NCI-H146 (cell line): Measurements from ENCODE around the gene DNMT3A.

Experiments used
- DNase-seq: peaks from one replicate; lab custom pipeline; 2025; lab: John Stamatoyannopoulos, UW

DNMT3A gene

DNA sequence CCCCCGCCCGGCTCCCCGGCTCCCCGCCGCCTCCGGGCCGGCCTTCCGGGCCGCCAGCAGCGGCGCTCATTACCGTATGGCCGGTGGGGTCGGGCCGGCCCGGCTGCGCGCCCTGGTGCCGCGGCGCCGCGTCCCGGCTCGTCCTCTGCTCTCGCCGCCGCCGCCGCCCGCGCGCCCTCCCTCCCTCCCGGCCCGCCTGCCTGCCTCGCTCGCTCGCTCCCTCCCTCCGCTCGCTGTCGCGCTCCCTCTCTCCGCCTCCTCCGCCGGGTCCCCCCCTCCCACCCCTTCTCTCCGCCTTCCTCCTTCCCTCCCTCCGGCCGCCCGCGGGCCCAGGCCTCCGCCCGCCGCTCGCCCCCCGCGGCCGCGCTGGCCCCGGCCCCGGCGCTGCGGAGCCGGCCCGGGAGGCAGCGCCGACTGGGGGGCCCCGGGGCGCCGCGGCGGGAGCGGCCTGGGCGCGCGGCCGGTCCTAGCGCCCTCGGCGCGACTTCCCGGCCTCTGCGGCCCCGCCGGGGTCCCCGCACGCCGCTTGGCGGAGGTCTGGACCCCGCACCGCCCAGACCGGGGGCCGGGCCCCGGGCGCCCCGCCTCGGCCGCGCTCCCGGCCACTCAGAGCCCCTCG is at the start of gene DNMT3A:
Gene DNMT3A, minus strand, starts transcription at position 173 of the 619 bp plus-strand sequence. CDS start 27,941 bp downstream, outside the sequence.
- peak; percentile 80 for DNase-seq

GRCh38 chr2:25389161-25389560 is 47.4 kb upstream of the DNMT3A start:
- no peak for DNase-seq

DNA sequence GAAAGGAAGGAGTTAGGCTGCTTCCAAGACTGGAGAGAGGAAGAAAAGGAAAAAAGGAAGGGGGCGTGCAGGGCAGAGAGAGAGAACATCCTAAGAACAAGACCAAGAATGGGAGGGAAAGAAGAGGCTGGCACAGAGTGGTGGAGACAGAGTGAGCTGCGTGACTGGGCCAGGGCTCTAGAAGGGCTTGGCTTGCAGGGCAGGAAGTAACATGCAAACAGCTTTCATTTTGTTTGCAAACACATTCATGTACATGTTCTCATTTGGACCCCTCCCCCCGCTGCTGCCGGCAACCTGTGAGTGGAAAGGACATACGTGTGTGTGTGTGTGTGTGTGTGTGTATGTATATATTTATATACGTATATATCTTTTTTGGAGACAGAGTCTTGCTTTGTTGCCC is 46.8 kb upstream of the DNMT3A start:
- DNase-seq: no peak

DNA sequence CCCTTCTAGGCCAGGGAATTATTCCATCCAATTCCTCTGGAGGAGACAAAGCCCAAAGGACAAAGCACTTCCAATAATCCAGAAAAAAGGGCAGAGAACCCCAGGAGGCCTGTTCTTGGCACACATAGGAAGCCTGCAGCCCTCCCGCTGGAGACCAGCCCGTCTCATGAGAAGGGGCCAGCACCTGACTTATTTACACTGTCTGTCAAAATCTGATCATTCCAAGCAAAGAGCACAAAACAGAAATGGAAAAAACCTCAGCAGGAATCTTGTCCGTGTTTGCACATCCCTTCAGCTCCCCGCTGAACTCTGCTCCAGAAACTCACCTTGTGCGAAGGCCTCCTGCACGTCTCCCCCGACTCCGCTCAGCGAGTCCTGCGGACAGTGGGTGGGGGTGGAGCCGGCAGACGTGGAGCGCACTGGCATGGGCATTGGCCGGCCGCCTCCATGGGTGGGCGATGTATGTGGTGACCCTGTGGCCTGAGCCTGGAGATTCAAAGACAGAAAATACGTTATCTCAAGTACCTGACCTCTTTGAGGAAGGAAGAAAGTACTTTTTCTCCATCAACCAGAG is 46.2 kb upstream of the DNMT3A start:
- DNase-seq: no peak

DNA sequence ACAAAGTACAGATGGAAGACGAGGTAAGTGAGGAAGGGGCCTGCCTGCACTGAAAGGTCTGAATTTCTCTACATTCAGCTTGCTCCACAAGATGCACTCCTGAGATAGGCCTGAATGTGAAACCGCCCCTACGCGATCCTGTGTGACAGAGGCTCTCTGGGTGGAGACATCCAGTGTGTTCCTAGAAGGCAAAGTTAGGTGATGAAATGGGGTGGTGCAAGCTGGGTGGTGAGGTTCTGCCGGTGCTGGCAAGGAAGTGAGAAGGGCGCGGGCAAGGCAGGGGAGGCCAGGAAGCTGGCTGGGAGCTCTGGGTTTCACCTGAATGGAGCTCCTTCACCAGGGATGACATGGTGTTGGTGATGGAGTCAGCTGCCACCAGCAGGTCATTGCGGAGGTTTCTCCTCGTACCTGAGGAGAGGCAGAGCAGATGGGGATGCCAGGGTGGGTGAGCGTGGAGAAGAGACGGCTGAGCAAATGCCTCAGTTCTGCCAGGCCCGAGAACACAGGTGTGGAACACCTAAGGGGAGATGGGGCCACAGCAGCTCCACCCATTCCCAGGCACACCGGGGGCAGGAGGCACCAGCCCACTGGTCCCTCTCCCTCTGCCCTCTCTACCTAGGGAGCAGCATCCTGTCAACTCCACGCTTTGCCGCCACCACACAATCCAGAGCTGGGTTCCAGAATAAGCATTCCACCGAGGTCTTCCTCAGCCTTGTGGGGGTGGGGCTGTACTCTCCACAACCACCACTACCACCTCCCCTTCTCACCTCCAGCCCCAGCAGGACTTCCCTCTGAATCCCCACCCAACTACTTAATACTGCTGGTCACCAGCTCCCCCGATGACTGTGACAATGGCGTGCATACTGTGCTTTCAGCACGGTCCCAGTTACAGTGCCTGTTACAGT is 45.5 kb upstream of the DNMT3A start:
- no peak for DNase-seq

GRCh38 chr2:25385910-25386309 is 44.2 kb upstream of the DNMT3A start:
- no peak for DNase-seq

DNA sequence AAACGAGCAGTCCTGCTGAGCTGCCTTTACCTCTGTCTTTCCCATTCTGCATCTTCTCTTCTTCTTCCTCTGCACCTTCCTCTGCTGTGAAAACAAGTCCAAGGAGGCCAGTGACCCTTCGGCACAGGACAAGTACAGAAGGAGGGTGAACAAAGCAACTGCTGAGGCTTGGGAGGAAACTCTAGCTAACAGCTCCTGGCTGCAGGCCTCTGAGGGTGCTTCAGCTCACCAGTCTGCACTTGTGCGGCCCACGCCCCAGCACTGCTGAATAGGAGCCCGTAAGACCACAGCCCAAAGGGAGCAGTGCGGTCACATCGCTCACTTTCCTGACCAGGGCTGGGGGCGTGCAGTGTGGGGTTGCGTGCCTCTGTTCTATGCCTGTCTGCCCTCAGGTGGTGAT is 42.1 kb upstream of the DNMT3A start:
- no peak for DNase-seq

DNA sequence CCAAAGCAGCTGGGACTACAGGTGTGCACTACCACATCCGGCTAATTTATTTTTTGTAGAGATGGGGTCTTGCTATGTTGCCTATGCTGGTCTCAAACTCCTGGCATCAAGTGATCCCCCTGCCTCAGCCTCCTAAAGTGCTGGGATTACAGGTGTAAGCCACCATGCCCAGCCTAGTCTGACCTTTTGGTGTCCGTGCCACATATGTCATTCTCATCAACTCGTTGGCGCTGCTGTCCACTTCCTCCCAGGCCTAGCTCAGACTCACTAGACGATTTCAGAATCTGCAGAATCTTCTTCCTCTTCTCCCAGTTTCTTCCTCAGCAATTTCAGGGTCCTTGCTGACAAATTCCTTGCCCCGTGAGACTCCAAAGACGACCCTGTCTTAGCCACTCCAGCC is 39.8 kb upstream of the DNMT3A start:
- no peak for DNase-seq

DNA sequence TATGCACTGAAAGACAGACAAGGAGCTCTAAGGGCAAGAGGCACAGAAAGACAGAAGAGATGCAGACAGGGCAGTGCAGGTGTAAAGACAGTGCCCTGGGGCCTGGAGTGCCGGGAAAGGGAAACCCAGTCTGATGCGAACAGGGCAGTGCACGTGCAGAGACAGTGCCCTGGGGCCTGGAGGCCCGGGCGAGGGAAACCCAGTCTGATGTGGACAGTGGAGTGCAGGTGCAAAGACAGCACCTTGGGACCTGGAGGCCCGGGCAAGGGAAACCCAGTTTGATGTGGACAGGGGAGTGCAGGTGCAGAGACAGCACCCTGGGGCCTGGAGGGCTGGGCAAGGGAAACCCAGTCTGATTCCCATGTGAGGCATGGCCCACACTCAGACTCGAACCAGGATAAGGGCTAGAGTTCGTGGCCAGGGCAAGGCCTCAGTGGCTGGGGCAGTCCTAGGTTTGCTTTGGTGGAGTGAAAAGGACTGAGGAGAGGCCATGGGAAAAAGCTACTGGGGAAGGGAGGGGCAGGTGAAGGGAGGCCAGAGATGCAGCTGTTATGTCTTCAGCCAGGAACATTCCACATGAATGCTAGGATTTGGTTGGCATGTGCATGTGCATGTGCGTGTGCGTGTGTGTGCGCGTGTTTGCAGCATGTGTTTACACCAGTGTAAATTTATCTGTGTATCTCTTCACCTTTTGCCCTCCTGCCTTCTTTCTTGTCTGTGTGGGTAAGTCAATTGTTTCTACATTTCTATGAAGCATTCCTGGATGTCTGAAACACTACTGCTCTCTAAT is 39.1 kb upstream of the DNMT3A start:
- no peak for DNase-seq

DNA sequence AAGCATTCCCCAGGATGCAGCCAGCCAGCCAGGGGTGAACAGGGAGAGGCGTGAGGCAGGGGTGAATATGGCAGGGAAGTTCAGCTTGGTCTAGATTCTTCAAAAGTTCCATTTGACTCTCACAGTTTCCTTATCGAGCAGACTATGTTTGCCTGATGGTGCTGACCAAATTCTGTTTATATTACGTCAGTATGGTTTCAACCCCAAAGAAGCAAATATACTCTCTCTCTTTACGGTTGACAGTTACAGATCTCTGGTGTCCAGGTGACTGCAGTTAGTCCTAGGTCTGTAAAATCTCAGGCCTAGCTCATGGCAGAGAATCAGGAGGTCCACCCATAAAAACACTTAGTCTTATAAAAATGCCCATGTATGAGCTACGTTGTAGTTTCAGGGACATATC is 38.3 kb upstream of the DNMT3A start:
- DNase-seq: no peak

- no peak for DNase-seq
These were observed 37.8 kb upstream of the DNMT3A start for GRCh38 chr2:25379535-25379934.

DNA sequence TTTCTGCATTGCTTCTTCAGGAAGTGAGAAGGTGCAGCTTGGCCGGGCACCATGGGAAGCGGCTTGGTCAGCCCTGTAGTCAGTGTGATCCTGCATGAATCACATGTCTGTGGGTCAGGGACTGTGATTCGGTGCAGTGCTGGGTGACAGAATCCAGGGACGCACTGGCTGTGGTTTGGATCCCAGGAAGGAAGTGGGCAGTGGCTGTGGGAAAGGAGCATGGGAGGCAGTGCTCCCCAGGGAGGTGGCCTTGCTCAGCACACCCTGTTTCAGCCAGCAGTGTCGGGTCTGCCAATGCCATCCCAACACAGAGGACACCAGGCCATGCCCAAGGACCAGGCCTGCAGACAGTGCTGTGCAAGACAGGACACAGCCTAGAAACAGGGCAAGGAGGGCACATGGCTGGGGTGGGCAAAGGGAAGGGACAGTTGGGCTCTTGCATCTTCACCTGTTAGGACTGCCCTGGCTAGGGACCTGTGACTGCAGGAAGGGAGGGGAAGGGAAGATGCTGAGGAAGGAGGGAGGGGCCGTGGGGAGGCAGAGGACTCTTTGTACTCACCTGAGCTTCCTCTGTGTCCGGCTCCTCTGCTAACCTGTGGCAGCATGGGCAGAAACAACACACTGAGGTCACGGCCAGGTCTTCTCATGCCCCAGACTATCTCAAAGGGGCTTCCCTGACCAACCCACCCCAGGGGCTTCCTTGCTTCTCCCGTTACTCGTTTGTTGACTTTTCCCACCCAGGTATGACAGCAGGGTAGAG is 37.2 kb upstream of the DNMT3A start:
- DNase-seq: no peak

DNA sequence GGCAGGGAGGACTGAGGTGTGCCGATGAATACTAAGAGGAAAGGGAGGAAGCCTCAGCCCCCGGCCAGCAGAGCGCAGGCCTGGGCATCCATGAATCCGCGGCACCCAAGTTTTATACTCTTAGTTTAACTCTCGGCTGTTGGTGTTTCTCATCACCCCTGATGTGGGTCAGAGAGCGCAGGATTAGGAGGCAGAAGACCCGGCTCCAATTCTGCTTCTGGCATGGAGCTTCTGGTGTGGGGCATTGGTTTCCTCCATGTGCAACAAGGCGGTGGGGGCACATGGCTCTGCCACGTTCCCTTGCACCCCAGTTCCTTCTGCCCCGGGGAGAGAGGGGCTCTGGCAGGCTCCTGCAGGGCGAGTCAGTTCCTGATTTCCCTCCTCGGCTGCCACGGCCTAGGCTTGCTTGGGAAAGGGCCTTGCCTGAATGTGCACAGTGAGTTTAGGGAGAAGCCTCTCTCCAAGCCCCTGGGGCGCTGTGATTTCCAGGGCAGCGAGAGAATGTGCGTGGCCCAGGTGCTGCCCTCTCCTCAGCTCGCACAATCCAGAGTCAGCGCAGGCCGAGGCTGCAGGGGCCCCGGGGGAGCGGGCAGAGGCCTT is 36.2 kb upstream of the DNMT3A start:
- DNase-seq: no peak

GRCh38 chr2:25376750-25377621 is 35.3 kb upstream of the DNMT3A start:
- DNase-seq: peak; percentile 95

GRCh38 chr2:25375989-25376545 is 34.3 kb upstream of the DNMT3A start:
- no peak for DNase-seq

DNA sequence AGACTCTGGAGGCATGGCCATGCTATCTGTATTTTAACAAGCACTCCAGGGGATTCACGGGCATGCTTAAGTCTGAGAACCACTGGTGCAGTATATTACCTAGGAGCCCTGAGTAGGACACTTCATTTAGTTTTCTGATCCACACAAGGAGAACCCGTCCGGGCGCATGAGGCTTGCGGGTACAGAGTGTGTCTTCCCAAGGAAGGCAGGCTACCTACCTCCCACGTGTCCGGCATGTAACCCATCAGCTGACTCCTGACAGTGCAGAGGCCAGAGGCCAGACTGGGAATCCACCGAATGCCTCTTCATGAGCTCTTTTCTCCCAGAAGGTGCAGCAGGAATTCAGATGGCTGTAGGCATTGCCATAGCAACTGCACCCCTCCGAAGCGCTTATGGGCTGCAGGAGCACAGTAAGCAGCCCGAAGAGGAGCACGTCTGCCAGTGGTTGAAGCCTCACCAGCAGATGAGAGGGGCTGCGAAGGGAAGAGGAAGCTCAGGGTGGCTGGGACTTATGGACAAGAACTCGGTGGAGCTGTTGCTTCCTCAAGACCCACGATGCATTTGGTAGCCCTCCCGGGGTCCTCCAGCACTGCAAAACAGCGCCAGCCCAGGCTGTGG is 33.8 kb upstream of the DNMT3A start:
- DNase-seq: no peak

- no peak for DNase-seq
These were observed 33.1 kb upstream of the DNMT3A start for GRCh38 chr2:25374827-25375226.

DNA sequence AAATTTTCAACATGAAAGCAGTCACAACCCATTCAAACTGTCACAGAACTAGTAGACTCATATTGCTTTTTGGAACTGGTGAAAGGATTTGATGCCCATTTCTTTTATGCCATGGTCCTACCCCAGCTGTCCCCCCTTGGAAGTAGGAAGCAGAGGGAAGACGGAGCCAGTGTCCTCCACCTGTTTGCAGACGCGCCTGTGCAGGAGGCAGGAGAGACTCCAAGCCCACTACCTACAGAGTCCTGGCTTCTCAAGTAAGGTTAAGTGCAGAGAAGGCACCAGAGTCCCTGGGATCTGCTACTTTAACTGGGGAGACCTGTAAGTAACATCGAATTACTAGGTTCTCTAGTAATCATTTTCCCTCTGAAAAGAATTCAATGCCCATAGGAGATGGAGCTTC is 32.7 kb upstream of the DNMT3A start:
- DNase-seq: no peak

- peak; percentile 19 for DNase-seq
These were observed 31.7 kb upstream of the DNMT3A start for GRCh38 chr2:25373269-25373981.
